GM11168 (cell line): ENCODE data around the gene ACSS2.
"Not testable (repeated sequence)": the region's sequence is repeated elsewhere in the genome, so short reads cannot be mapped to it uniquely, and the experiment has no call there.

Source experiments
- in situ Hi-C: fragments of 300-500 bp; cut with MboI; formaldehyde crosslinking; loops from one replicate; pipeline ENCODE4 v1.12.0; 2022; ENCODE audit warnings: low sequenced_read_pairs; ENCODE audit not compliant: unreplicated experiment

Gene ACSS2

GRCh38 chr20:34872622-34873224, 3.7 kb upstream of the ACSS2 start, which contains the start of gene GGT7:
GGT7 (minus strand) TSS chr20:34872856; CDS start chr20:34872815, 41 bp downstream.
- in situ Hi-C loops = loop anchor here (5.0 kb wide), 1 partner anchor 90 kb away; no protein-coding TSS in a partner anchor

- in situ Hi-C loops = loop anchor here (5.0 kb wide), 1 partner anchor 89 kb away; no protein-coding TSS in a partner anchor
Measured at GRCh38 chr20:34873583-34874093, 2.8 kb upstream of the ACSS2 start.

- in situ Hi-C loops = loop anchor here (5.0 kb wide), 1 partner anchor 88 kb away; no protein-coding TSS in a partner anchor
Measured at GRCh38 chr20:34874094-34874654, 2.2 kb upstream of the ACSS2 start.

GRCh38 chr20:34875642-34876405, 588 bp upstream of the ACSS2 start:
- in situ Hi-C loops = no loop called here

GRCh38 chr20:34880215-34880850, 3.9 kb downstream of the ACSS2 start:
- in situ Hi-C loops = no loop called here

- in situ Hi-C loops = not testable (repeated sequence)
Measured at GRCh38 chr20:34880971-34881370, 4.6 kb downstream of the ACSS2 start.

- in situ Hi-C loops = no loop called here
Measured at GRCh38 chr20:34881689-34882088, 5.3 kb downstream of the ACSS2 start.

GRCh38 chr20:34883087-34883688, 6.8 kb downstream of the ACSS2 start:
- in situ Hi-C loops = no loop called here

- in situ Hi-C loops = no loop called here
Measured at GRCh38 chr20:34883809-34884208, 7.4 kb downstream of the ACSS2 start.

GRCh38 chr20:34884260-34884659, 7.8 kb downstream of the ACSS2 start:
- in situ Hi-C loops = no loop called here

- in situ Hi-C loops = no loop called here
Measured at GRCh38 chr20:34886122-34886521, 9.7 kb downstream of the ACSS2 start.

GRCh38 chr20:34887023-34887422, 10.6 kb downstream of the ACSS2 start:
- in situ Hi-C loops = no loop called here

GRCh38 chr20:34888468-34888867, 12.1 kb downstream of the ACSS2 start:
- in situ Hi-C loops = no loop called here

GRCh38 chr20:34891166-34892062, 15.0 kb downstream of the ACSS2 start:
- in situ Hi-C loops = no loop called here

GRCh38 chr20:34892671-34893070, 16.3 kb downstream of the ACSS2 start:
- in situ Hi-C loops = no loop called here

GRCh38 chr20:34894723-34895122, 18.3 kb downstream of the ACSS2 start:
- in situ Hi-C loops = no loop called here

- in situ Hi-C loops = no loop called here
Measured at GRCh38 chr20:34895465-34895864, 19.1 kb downstream of the ACSS2 start.

- in situ Hi-C loops = no loop called here
Measured at GRCh38 chr20:34896086-34896621, 19.7 kb downstream of the ACSS2 start.

- in situ Hi-C loops = not testable (repeated sequence)
Measured at GRCh38 chr20:34898129-34898528, 21.7 kb downstream of the ACSS2 start.
